Activated CD4-positive, alpha-beta T cell treated with anti-CD3 and anti-CD28 coated beads, Interleukin-2, amount 50 U/mL, for 4 hours (primary cell): ENCODE data around the gene SECISBP2.

ENCODE experiments used
- DNase-seq, 2 experiments: peaks; one replicate each; pipeline ENCODE4 v3.0.0-alpha.2; 2020

Gene SECISBP2

GRCh38 chr9:89351584-89352300 is 33.4 kb downstream of the SECISBP2 start:
- no peak for DNase-seq

- no peak for DNase-seq
Measured at GRCh38 chr9:89352451-89352850, 34.2 kb downstream of the SECISBP2 start.

- no peak for DNase-seq
Measured at GRCh38 chr9:89352874-89353649, 34.8 kb downstream of the SECISBP2 start.

GRCh38 chr9:89353989-89354388 is 35.7 kb downstream of the SECISBP2 start:
- DNase-seq: no peak

GRCh38 chr9:89354471-89354870 is 36.2 kb downstream of the SECISBP2 start:
- DNase-seq: no peak

- DNase-seq: no peak
Measured at GRCh38 chr9:89356782-89357181, 38.5 kb downstream of the SECISBP2 start.

GRCh38 chr9:89357331-89358197 is 39.3 kb downstream of the SECISBP2 start:
- DNase-seq: no peak

GRCh38 chr9:89358376-89358916 is 40.1 kb downstream of the SECISBP2 start:
- DNase-seq: no peak

- no peak for DNase-seq
Measured at GRCh38 chr9:89358985-89359384, 40.7 kb downstream of the SECISBP2 start.

- DNase-seq: no peak
Measured at GRCh38 chr9:89359751-89360261, 41.5 kb downstream of the SECISBP2 start.

GRCh38 chr9:89360465-89360864 is 42.2 kb downstream of the SECISBP2 start:
- DNase-seq: no peak

- no peak for DNase-seq
Measured at GRCh38 chr9:89361031-89361430, 42.7 kb downstream of the SECISBP2 start.

GRCh38 chr9:89361816-89362646 is 43.7 kb downstream of the SECISBP2 start:
- DNase-seq: no peak

- DNase-seq: no peak
Measured at GRCh38 chr9:89362647-89363310, 44.5 kb downstream of the SECISBP2 start.

GRCh38 chr9:89363311-89363670 is 45.0 kb downstream of the SECISBP2 start:
- no peak for DNase-seq

- no peak for DNase-seq
Measured at GRCh38 chr9:89363921-89364665, 45.8 kb downstream of the SECISBP2 start.

- no peak for DNase-seq
Measured at GRCh38 chr9:89364666-89365531, 46.6 kb downstream of the SECISBP2 start.

GRCh38 chr9:89365532-89365912 is 47.2 kb downstream of the SECISBP2 start:
- no peak for DNase-seq

- DNase-seq: no peak
Measured at GRCh38 chr9:89366711-89367110, 48.4 kb downstream of the SECISBP2 start.

GRCh38 chr9:89367281-89367680 is 49.0 kb downstream of the SECISBP2 start:
- DNase-seq: no peak
